CD14-positive monocyte (primary cell): ENCODE data around the gene ANKRD31. TPM values are rescaled to one million over a fixed set of nuclear protein-coding genes. Genes with fewer than 3 reads are reported as not detected.

Experiments
- DNase-seq, 3 donors: peaks; one replicate each; pipeline ENCODE4 v3.0.0-alpha.2; 2011 to 2022
- H2AFZ ChIP-seq: 2 replicates; pipeline ENCODE4 v1.6.0; 2012; ENCODE audit warnings: mild to moderate bottlenecking, low read depth, low read length, inconsistent platforms; ENCODE audit not compliant: insufficient read depth, poor library complexity, severe bottlenecking
- H3K27ac ChIP-seq, 2 donors: 1 replicate in 1 of 2; 2 replicates in 1 of 2; pipeline ENCODE4 v1.5.1; 2012 to 2013; ENCODE audit warnings: low read length in 2 of 2, control low read depth in 1 of 2, inconsistent platforms in 1 of 2, low read depth in 1 of 2, mild to moderate bottlenecking in 1 of 2
- H3K27me3 ChIP-seq, 2 donors: one replicate each; pipeline versions ENCODE4 v1.6.0 to v1.6.1; 2011 to 2013; ENCODE audit warnings: low read length in 2 of 2; ENCODE audit not compliant: control insufficient read depth in 2 of 2, insufficient read depth in 2 of 2
- H3K36me3 ChIP-seq, 2 donors: replicated peaks in 1 of 2; 1 replicate in 1 of 2; 2 replicates in 1 of 2; pipeline versions ENCODE4 v1.5.1 to v1.6.1; 2012 to 2013; ENCODE audit warnings: low read length in 2 of 2, control low read depth in 1 of 2, inconsistent platforms in 1 of 2, mild to moderate bottlenecking in 1 of 2; ENCODE audit not compliant: insufficient read depth in 2 of 2, control insufficient read depth in 1 of 2
- H3K4me1 ChIP-seq, 2 donors: 1 replicate in 1 of 2; 2 replicates in 1 of 2; pipeline versions ENCODE4 v1.5.1 to v1.6.1; 2012 to 2013; ENCODE audit warnings: low read length in 2 of 2, control low read depth in 1 of 2, inconsistent platforms in 1 of 2, mild to moderate bottlenecking in 1 of 2, moderate library complexity in 1 of 2; ENCODE audit not compliant: insufficient read depth in 2 of 2, control insufficient read depth in 1 of 2
- H3K4me2 ChIP-seq: replicated peaks from 2 replicates; pipeline ENCODE3; 2012; ENCODE audit warnings: low read length, moderate library complexity, mild to moderate bottlenecking; ENCODE audit not compliant: poor library complexity, severe bottlenecking; ENCODE audit errors: extremely low read depth
- H3K4me3 ChIP-seq, 3 experiments: fragments of 200-600 bp in 1 of 3; sonication (generic) in 1 of 3; replicated peaks in 1 of 3; 1 replicate in 2 of 3; 2 replicates in 1 of 3; pipeline ENCODE4 v1.5.1; 2011 to 2013; ENCODE audit warnings: low read length in 3 of 3, mild to moderate bottlenecking in 3 of 3, control low read depth in 2 of 3, low read depth in 2 of 3, inconsistent platforms in 1 of 3, moderate library complexity in 1 of 3
- H3K79me2 ChIP-seq: 2 replicates; pipeline ENCODE4 v1.6.0; 2012; ENCODE audit warnings: mild to moderate bottlenecking, control low read depth, inconsistent platforms, low read length, moderate library complexity; ENCODE audit not compliant: insufficient read depth
- H3K9ac ChIP-seq: 2 replicates; pipeline ENCODE4 v1.6.0; 2017; ENCODE audit warnings: low read length, mild to moderate bottlenecking; ENCODE audit not compliant: insufficient read depth, poor library complexity, severe bottlenecking
- H3K9me3 ChIP-seq, 2 donors: replicated peaks in 1 of 2; 1 replicate in 1 of 2; 2 replicates in 1 of 2; pipeline versions ENCODE4 v1.5.1 to v1.6.1; 2012 to 2013; ENCODE audit warnings: low read length in 2 of 2, control low read depth in 1 of 2; ENCODE audit not compliant: control insufficient read depth in 1 of 2, insufficient read depth in 1 of 2
- H4K20me1 ChIP-seq: 2 replicates; pipeline ENCODE4 v1.6.0; 2012; ENCODE audit warnings: mild to moderate bottlenecking, low read length, control low read depth, moderate library complexity; ENCODE audit not compliant: insufficient read depth
- H3K27ac Mint-ChIP-seq, 7 donors: one replicate each; pipeline ENCODE4 v1.8.0; 2020; ENCODE audit warnings: mild to moderate bottlenecking in 7 of 7, mixed read lengths in 7 of 7, moderate library complexity in 6 of 7, inconsistent platforms in 2 of 7
- H3K27me3 Mint-ChIP-seq, 3 donors: one replicate each; pipeline ENCODE4 v1.8.0; 2021 to 2022; ENCODE audit warnings: low read depth in 3 of 3, mild to moderate bottlenecking in 3 of 3, mixed read lengths in 3 of 3, moderate library complexity in 3 of 3, inconsistent platforms in 1 of 3
- H3K36me3 Mint-ChIP-seq, 2 donors: one replicate each; pipeline ENCODE4 v1.8.0; 2020; ENCODE audit warnings: mixed read lengths in 2 of 2, inconsistent platforms in 1 of 2, mild to moderate bottlenecking in 1 of 2
- H3K4me1 Mint-ChIP-seq: one replicate; pipeline ENCODE4 v1.8.0; 2020; ENCODE audit warnings: mild to moderate bottlenecking, mixed read lengths
- H3K4me3 Mint-ChIP-seq, 2 donors: one replicate each; pipeline ENCODE4 v1.8.0; 2020; ENCODE audit warnings: mild to moderate bottlenecking in 2 of 2, mixed read lengths in 2 of 2, moderate library complexity in 1 of 2
- H3K9me3 Mint-ChIP-seq, 7 donors: one replicate each; pipeline ENCODE4 v1.8.0; 2020 to 2022; ENCODE audit warnings: mixed read lengths in 7 of 7, mild to moderate bottlenecking in 6 of 7, moderate library complexity in 6 of 7, inconsistent platforms in 2 of 7
- CTCF ChIP-seq: fragments of 200-600 bp; IDR thresholded peaks from one replicate; pipeline ENCODE4 v1.8.0; 2022; ENCODE audit warnings: antibody characterized with exemption, mild to moderate bottlenecking
- WGBS: methylation state at CpG from one replicate; pipeline ENCODE4 v1.1.5; 2013; ENCODE audit warnings: missing lambda C conversion rate; ENCODE audit not compliant: insufficient coverage; 5-methylcytosine and 5-hydroxymethylcytosine counted together
- intact Hi-C, 2 donors: fragments of 100-400 bp; cut with micrococcal nuclease; formaldehyde crosslinking; loops; one replicate each; pipeline versions ENCODE4 v1.15.0 to v1.15.1; 2023
- polyA plus RNA-seq, 3 donors: library from polyadenylated mRNA; depleted of rRNA in 1 of 3; unstranded in 2 of 3; stranded (reverse) in 1 of 3; fragments of 300-500 nt in 2 of 3; fragments of >200 nt in 1 of 3; fragmentation: Illumina TruSeq in 2 of 3; gene quantifications; 1 replicate in 2 of 3; 2 replicates in 1 of 3; pipeline ENCODE4 v1.2.3, GENCODE V29; 2012 to 2021

ANKRD31 gene
- polyA plus RNA-seq, 3 donors = 0.05 TPM; not detected in 2

- no peak overlapping the region for H3K4me3 Mint-ChIP-seq
- Histone ChIP-seq H3K36me3 (no peaks in the 10 kb centered on the region), H3K9ac (no peak overlapping the region), H3K9me3 (no peaks in the 10 kb centered on the region), H3K4me1 (peaks cover 0 to 6% of the 10 kb centered on the region in 2 donors), H3K27ac (no peak overlapping the region), H3K79me2 (no peaks in the 10 kb centered on the region), H2AFZ (no peak overlapping the region), H3K27me3 (peaks cover 0 to 8% of the 10 kb centered on the region in 2 donors), H4K20me1 (no peaks in the 10 kb centered on the region), H3K4me2 (no peak overlapping the region), H3K4me3 (no peak overlapping the region)
- H3K9me3 Mint-ChIP-seq = peaks cover 0 to 4% (median 0%) of the 10 kb centered on the region in 7 donors
- peaks cover 10% of the 10 kb centered on the region for H3K4me1 Mint-ChIP-seq
- intact Hi-C loops = no loop called here
- no peak overlapping the region for H3K27ac Mint-ChIP-seq
- H3K36me3 Mint-ChIP-seq = no peaks in the 10 kb centered on the region
- no peak for DNase-seq
- peaks cover 3 to 10% (median 6%) of the 10 kb centered on the region in 3 donors for H3K27me3 Mint-ChIP-seq
- TF ChIP-seq CTCF = no peak
- 90% methylated on average over 1 of the region's 2 CpGs for WGBS
Measured at GRCh38 chr5:75062925-75063531, 173.7 kb downstream of the ANKRD31 start.

- H3K27me3 Mint-ChIP-seq = peaks cover 12 to 29% (median 26%) of the 10 kb centered on the region in 3 donors
- H3K4me2 ChIP-seq = no peak overlapping the region
- no peak overlapping the region for H3K27ac Mint-ChIP-seq
- intact Hi-C loops = no loop called here
- H3K27ac ChIP-seq = no peak overlapping the region
- H3K36me3 Mint-ChIP-seq = no peaks in the 10 kb centered on the region
- no peak overlapping the region for H3K4me3 Mint-ChIP-seq
- no peaks in the 10 kb centered on the region for H4K20me1 ChIP-seq
- H3K4me1 Mint-ChIP-seq = peaks cover 10% of the 10 kb centered on the region
- no peak overlapping the region for H3K4me3 ChIP-seq
- DNase-seq = no peak
- peaks cover 0 to 8% (median 0%) of the 10 kb centered on the region in 7 donors for H3K9me3 Mint-ChIP-seq
- no peaks in the 10 kb centered on the region for H3K9me3 ChIP-seq
- WGBS = 4% methylated on average over 3 of the region's 4 CpGs
- TF ChIP-seq CTCF = no peak
- H2AFZ ChIP-seq = no peak overlapping the region
- H3K79me2 ChIP-seq = no peaks in the 10 kb centered on the region
- peaks cover 6 to 23% of the 10 kb centered on the region in 2 donors for H3K27me3 ChIP-seq
- H3K36me3 ChIP-seq = no peaks in the 10 kb centered on the region
- peaks cover 0 to 6% of the 10 kb centered on the region in 2 donors for H3K4me1 ChIP-seq
- no peak overlapping the region for H3K9ac ChIP-seq
Measured at GRCh38 chr5:75059912-75060545, 176.6 kb downstream of the ANKRD31 start.
